ENCODE data around the gene ERCC6L2.

- TF ChIP-seq HDAC2 (IDR thresholded peaks at IDR 0.05; ENCODE audit: borderline replicate concordance in 1 of 2, low read depth in 2 of 2, low read length in 2 of 2) (no peak), SP1 (IDR thresholded peaks at IDR 0.05; ENCODE audit: low read depth, low read length) (no peak), RAD21 (IDR thresholded peaks at IDR 0.05 in 1 of 2, conservative IDR thresholded peaks at IDR 0.05 in 1 of 2; ENCODE audit: low read depth in 2 of 2, low read length in 2 of 2) (no peak), RFX5 (IDR thresholded peaks at IDR 0.05; ENCODE audit: borderline replicate concordance, low read depth, low read length) (no peak), POLR2AphosphoS5 (IDR thresholded peaks at IDR 0.05; ENCODE audit: low read depth, low read length) (no peak), EZH2 (IDR thresholded peaks at IDR 0.05; ENCODE audit: low read depth, low read length, severe bottlenecking) (no peak), CHD1 (IDR thresholded peaks at IDR 0.05; ENCODE audit: low read depth, low read length) (no peak), TAF1 (IDR thresholded peaks at IDR 0.05; ENCODE audit: low read depth, low read length) (no peak), POLR2A (IDR thresholded peaks at IDR 0.05; ENCODE audit: control extremely low read depth in 1 of 2, low read depth in 2 of 2, low read length in 2 of 2) (no peak), YY1 (IDR thresholded peaks at IDR 0.05; ENCODE audit: low read depth, low read length) (no peak)
- TF ChIP-seq, protein P1, sequence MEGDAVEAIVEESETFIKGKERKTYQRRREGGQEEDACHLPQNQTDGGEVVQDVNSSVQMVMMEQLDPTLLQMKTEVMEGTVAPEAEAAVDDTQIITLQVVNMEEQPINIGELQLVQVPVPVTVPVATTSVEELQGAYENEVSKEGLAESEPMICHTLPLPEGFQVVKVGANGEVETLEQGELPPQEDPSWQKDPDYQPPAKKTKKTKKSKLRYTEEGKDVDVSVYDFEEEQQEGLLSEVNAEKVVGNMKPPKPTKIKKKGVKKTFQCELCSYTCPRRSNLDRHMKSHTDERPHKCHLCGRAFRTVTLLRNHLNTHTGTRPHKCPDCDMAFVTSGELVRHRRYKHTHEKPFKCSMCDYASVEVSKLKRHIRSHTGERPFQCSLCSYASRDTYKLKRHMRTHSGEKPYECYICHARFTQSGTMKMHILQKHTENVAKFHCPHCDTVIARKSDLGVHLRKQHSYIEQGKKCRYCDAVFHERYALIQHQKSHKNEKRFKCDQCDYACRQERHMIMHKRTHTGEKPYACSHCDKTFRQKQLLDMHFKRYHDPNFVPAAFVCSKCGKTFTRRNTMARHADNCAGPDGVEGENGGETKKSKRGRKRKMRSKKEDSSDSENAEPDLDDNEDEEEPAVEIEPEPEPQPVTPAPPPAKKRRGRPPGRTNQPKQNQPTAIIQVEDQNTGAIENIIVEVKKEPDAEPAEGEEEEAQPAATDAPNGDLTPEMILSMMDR (IDR thresholded peaks at IDR 0.05; ENCODE audit: control extremely low read depth in 1 of 3, insufficient read depth in 1 of 3, low read depth in 1 of 3, low read length in 3 of 3) = no peak
- TF ChIP-seq, protein P2, sequence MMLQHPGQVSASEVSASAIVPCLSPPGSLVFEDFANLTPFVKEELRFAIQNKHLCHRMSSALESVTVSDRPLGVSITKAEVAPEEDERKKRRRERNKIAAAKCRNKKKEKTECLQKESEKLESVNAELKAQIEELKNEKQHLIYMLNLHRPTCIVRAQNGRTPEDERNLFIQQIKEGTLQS (IDR thresholded peaks at IDR 0.05; ENCODE audit: insufficient read depth, low read depth, low read length) = no peak
Measured at GRCh38 chr9:95953986-95954385, 78.5 kb downstream of the ERCC6L2 start.
